ENCODE measurements around the gene TAF10. TPM values are rescaled to one million over a fixed set of nuclear protein-coding genes. Genes with fewer than 3 reads are reported as not detected.

The TAF10 gene
- total RNA-seq, 1 experiment from 2014 or later = 142 TPM

DNA sequence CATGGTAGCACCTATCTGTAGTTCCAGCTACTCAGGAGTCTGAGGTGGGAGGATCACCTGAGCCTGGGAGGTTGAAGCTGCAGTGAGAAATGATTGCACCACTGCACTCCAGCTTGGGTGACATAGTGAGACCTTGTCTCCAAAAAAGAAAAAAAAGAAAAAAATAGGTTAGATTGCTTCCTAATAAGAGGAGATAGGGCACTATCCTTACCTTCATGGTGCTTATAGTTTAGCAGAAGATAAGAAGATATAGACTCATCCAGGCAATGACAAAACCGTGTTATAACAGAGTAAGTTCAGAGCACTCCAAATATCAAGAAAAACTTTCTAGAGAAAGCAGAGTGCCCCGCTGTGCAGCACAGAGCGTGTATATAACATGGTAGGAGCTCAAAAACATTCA is 50.7 kb downstream of the TAF10 start:
- H3K27me3 Mint-ChIP-seq (ENCODE audit: insufficient read depth, unreplicated experiment) = no peaks in the 10 kb centered on the region
- H3K9me3 ChIP-seq = no peaks in the 10 kb centered on the region
- no peak overlapping the region for H3K27ac Mint-ChIP-seq (ENCODE audit: unreplicated experiment)
- TF ChIP-seq CTCF (IDR thresholded peaks at IDR 0.05; ENCODE audit: insufficient read depth in 1 of 2, low read depth in 1 of 2, low read length in 1 of 2, severe bottlenecking in 1 of 2, unreplicated experiment in 1 of 2) = no peak
- ChIA-PET CTCF (interaction anchor here (1.0 kb wide), 1 partner anchor 31 kb away, joined by 3 read pairs; no protein-coding TSS in a partner anchor), POLR2A (no interaction called here)
- no TSS peak for BruUV-seq (replicated peaks)
- no peaks in the 10 kb centered on the region for H3K27me3 ChIP-seq (replicated peaks; ENCODE audit: control insufficient read depth, insufficient read depth, low read length)
- H3K9me3 Mint-ChIP-seq (ENCODE audit: unreplicated experiment) = no peaks in the 10 kb centered on the region
- H3K4me3 ChIP-seq (ENCODE audit: low read depth, low read length) = no peak overlapping the region
- H3K4me1 ChIP-seq = no peaks in the 10 kb centered on the region
- H3K36me3 ChIP-seq (ENCODE audit: control insufficient read depth, insufficient read depth, low read length) = no peaks in the 10 kb centered on the region
- H3K4me3 Mint-ChIP-seq (ENCODE audit: unreplicated experiment) = no peak overlapping the region
- no peaks in the 10 kb centered on the region for H3K4me1 Mint-ChIP-seq (ENCODE audit: low read depth, unreplicated experiment)
- intact Hi-C loops (cut with micrococcal nuclease; ENCODE audit: unreplicated experiment) = no loop called here
- no peaks in the 10 kb centered on the region for H3K36me3 Mint-ChIP-seq (ENCODE audit: insufficient read depth, unreplicated experiment)
- no peak for DNase-seq

Other genes starting within 250 kb of the TAF10 start
- gene SMPD1, start 221.7 kb downstream of the TAF10 start, total RNA-seq (2022) = 38.6 and 41.9 TPM in 2 replicates
- gene APBB1, start 193.1 kb downstream of the TAF10 start, total RNA-seq (2022) = 37.8 and 39.0 TPM in 2 replicates
- 10.7 and 10.9 TPM in 2 replicates for gene HPX, start 171.2 kb downstream of the TAF10 start, total RNA-seq (2022)
- gene TRIM3, start 138.3 kb downstream of the TAF10 start, total RNA-seq (2022) = 28.0 and 33.4 TPM in 2 replicates
- 94.6 and 100 TPM in 2 replicates for gene ARFIP2, start 130.9 kb downstream of the TAF10 start, total RNA-seq (2022)
- 52.4 and 53.1 TPM in 2 replicates for gene TIMM10B, start 130.7 kb downstream of the TAF10 start, total RNA-seq (2022)
- 5.7 and 6.7 TPM in 2 replicates for gene DNHD1, start 114.9 kb downstream of the TAF10 start, total RNA-seq (2022)
- gene RRP8, start 8.6 kb downstream of the TAF10 start, total RNA-seq (2022) = 20.0 and 21.0 TPM in 2 replicates
- gene ILK, start 8.4 kb downstream of the TAF10 start, total RNA-seq (2022) = 117 and 119 TPM in 2 replicates
- gene TPP1, start 7.2 kb upstream of the TAF10 start, total RNA-seq (2022) = 61.7 TPM in 2 replicates
- gene DCHS1, start 43.6 kb upstream of the TAF10 start, total RNA-seq (2022) = 1.7 and 2.0 TPM in 2 replicates
- gene MRPL17, start 71.1 kb upstream of the TAF10 start, total RNA-seq (2022) = 57.8 and 60.8 TPM in 2 replicates
- gene OR2AG2, start 159.8 kb upstream of the TAF10 start, total RNA-seq (2022) = not detected in 2 replicates
- not detected in 2 replicates for gene OR2AG1, start 170.8 kb upstream of the TAF10 start, total RNA-seq (2022)
- gene OR6A2, start 187.5 kb upstream of the TAF10 start, total RNA-seq (2022) = not detected in 2 replicates
- not detected in 2 replicates for gene OR10A5, start 233.5 kb upstream of the TAF10 start, total RNA-seq (2022)

Data from Caco-2 (cell line).